IMR-90 (cell line): ENCODE results near the gene TAS2R16. TPM values are rescaled to one million over a fixed set of nuclear protein-coding genes. Genes with fewer than 3 reads are reported as not detected.

Experiments
- ATAC-seq: fragments of 200-7000 bp; cut with Tn5 transposase; 2 replicates; pipeline ENCODE4 v1.9.1; 2020; ENCODE audit warnings: low read depth, mild to moderate bottlenecking, moderate library complexity
- BruUV-seq: library from RNA; stranded (reverse); fragments of 400-500 nt; replicated peaks from 2 replicates; lab custom pipeline; 2021; lab: Mats Ljungman, UMichigan
- CTCF ChIA-PET: fragments of 300-600 bp; formaldehyde crosslinking; extraction: SDS; loops from one replicate; lab custom pipeline; 2021; ENCODE audit warnings: antibody characterized with exemption; lab: Yijun Ruan, JAX
- POLR2A ChIA-PET: fragments of 300-600 bp; sonication (Branson Sonifier 250); formaldehyde crosslinking; loops from one replicate; lab custom pipeline; 2022; ENCODE audit warnings: antibody characterized with exemption; ENCODE audit not compliant: unreplicated experiment; lab: Charles Lee
- DNase-seq: peaks from one replicate; pipeline ENCODE4 v3.0.0; 2013
- H2AFZ ChIP-seq: replicated peaks from 2 replicates; pipeline ENCODE3; 2013; ENCODE audit warnings: low read length, mild to moderate bottlenecking; ENCODE audit not compliant: poor library complexity
- H2AK5ac ChIP-seq: 2 replicates; pipeline ENCODE4 v1.6.1; 2013; ENCODE audit warnings: low read depth, low read length, inconsistent platforms
- H2AK9ac ChIP-seq: replicated peaks from 2 replicates; pipeline ENCODE3; 2013; ENCODE audit warnings: mild to moderate bottlenecking, low read depth, low read length, moderate library complexity; ENCODE audit not compliant: poor library complexity
- H2BK120ac ChIP-seq: 2 replicates; pipeline ENCODE4 v1.6.1; 2013; ENCODE audit warnings: low read depth, low read length, inconsistent platforms
- H2BK15ac ChIP-seq: 3 replicates; pipeline ENCODE4 v1.6.1; 2013; ENCODE audit warnings: low read depth, low read length, inconsistent platforms
- H2BK20ac ChIP-seq: 2 replicates; pipeline ENCODE4 v1.6.1; 2013; ENCODE audit warnings: low read depth, mild to moderate bottlenecking, inconsistent platforms, low read length, moderate library complexity
- H2BK5ac ChIP-seq: 2 replicates; pipeline ENCODE4 v1.6.1; 2013; ENCODE audit warnings: mild to moderate bottlenecking, low read depth, low read length, inconsistent platforms; ENCODE audit not compliant: poor library complexity, severe bottlenecking
- H3K14ac ChIP-seq: replicated peaks from 2 replicates; pipeline ENCODE4 v1.6.1; 2013; ENCODE audit warnings: low read depth, low read length, inconsistent platforms
- H3K18ac ChIP-seq: 2 replicates; pipeline ENCODE4 v1.6.1; 2013; ENCODE audit warnings: low read depth, low read length, control low read depth
- H3K23ac ChIP-seq: 2 replicates; pipeline ENCODE4 v1.6.1; 2013; ENCODE audit warnings: low read depth, low read length, inconsistent platforms
- H3K27ac ChIP-seq: 2 replicates; pipeline ENCODE4 v1.5.1; 2013; ENCODE audit warnings: mild to moderate bottlenecking, control low read depth, low read length; ENCODE audit not compliant: insufficient read depth
- H3K27me3 ChIP-seq: 2 replicates; pipeline ENCODE4 v1.6.1; 2013; ENCODE audit warnings: low read length; ENCODE audit not compliant: control insufficient read depth, insufficient read depth
- H3K36me3 ChIP-seq: 2 replicates; pipeline ENCODE4 v1.6.1; 2013; ENCODE audit warnings: low read length, mixed read lengths; ENCODE audit not compliant: control insufficient read depth, insufficient read depth
- H3K4ac ChIP-seq: 2 replicates; pipeline ENCODE4 v1.6.1; 2013; ENCODE audit warnings: low read depth, low read length, inconsistent platforms
- H3K4me1 ChIP-seq: 2 replicates; pipeline ENCODE4 v1.6.1; 2013; ENCODE audit warnings: low read length, mixed read lengths; ENCODE audit not compliant: control insufficient read depth, insufficient read depth
- H3K4me2 ChIP-seq: 2 replicates; pipeline ENCODE4 v1.6.1; 2013; ENCODE audit warnings: low read depth, mild to moderate bottlenecking, control low read depth, low read length, moderate library complexity
- H3K4me3 ChIP-seq: 2 replicates; pipeline ENCODE4 v1.5.1; 2013; ENCODE audit warnings: low read depth, mild to moderate bottlenecking, control low read depth, low read length, moderate library complexity; ENCODE audit not compliant: insufficient read depth
- H3K56ac ChIP-seq: 2 replicates; pipeline ENCODE4 v1.6.1; 2013; ENCODE audit warnings: low read length, inconsistent platforms; ENCODE audit not compliant: insufficient read depth; ENCODE audit errors: extremely low read depth
- H3K79me1 ChIP-seq, 2 experiments: 2 replicates each; pipeline ENCODE4 v1.6.1; 2013; ENCODE audit warnings: low read length in 2 of 2, inconsistent platforms in 1 of 2, low read depth in 1 of 2
- H3K9ac ChIP-seq: 2 replicates; pipeline ENCODE4 v1.6.1; 2013; ENCODE audit warnings: low read depth, low read length, control low read depth
- H3K9me1 ChIP-seq: 2 replicates; pipeline ENCODE4 v1.6.1; 2013; ENCODE audit warnings: low read length, inconsistent platforms; ENCODE audit not compliant: insufficient read depth
- H3K9me3 ChIP-seq: 2 replicates; pipeline ENCODE4 v1.6.1; 2013; ENCODE audit warnings: low read length; ENCODE audit not compliant: control insufficient read depth, insufficient read depth
- H4K20me1 ChIP-seq: 2 replicates; pipeline ENCODE4 v1.6.1; 2013; ENCODE audit warnings: low read length, inconsistent platforms; ENCODE audit not compliant: insufficient read depth
- H4K5ac ChIP-seq: 2 replicates; pipeline ENCODE4 v1.6.1; 2013; ENCODE audit warnings: mild to moderate bottlenecking, low read depth, low read length, control low read depth
- H4K8ac ChIP-seq, 2 experiments: 2 replicates each; pipeline ENCODE4 v1.6.1; 2013; ENCODE audit warnings: low read depth in 2 of 2, low read length in 2 of 2, control low read depth in 1 of 2, inconsistent platforms in 1 of 2
- H4K91ac ChIP-seq: 2 replicates; pipeline ENCODE4 v1.6.1; 2013; ENCODE audit warnings: low read depth, low read length, inconsistent platforms; ENCODE audit not compliant: insufficient read depth
- NFE2L2 ChIP-seq: fragments of 150-350 bp; IDR thresholded peaks from 2 replicates; pipeline ENCODE4 v1.6.1; 2016; ENCODE audit warnings: low read depth, mild to moderate bottlenecking, low read length
- RFX5 ChIP-seq: IDR thresholded peaks from 2 replicates; pipeline ENCODE4 v1.8.0; 2012; ENCODE audit warnings: low read depth, mild to moderate bottlenecking, low read length, moderate library complexity
- WGBS, 2 experiments: methylation state at CpG; one replicate each; pipeline versions ENCODE4 v1.1.5 to v1.1.7; 2013; ENCODE audit warnings: missing lambda C conversion rate in 2 of 2; ENCODE audit not compliant: insufficient read length in 1 of 2; ENCODE audit errors: extremely low coverage in 2 of 2; 5-methylcytosine and 5-hydroxymethylcytosine counted together
- dilution Hi-C: fragments of 300-500 bp; cut with HindIII; formaldehyde crosslinking; loops from one replicate; pipeline ENCODE4 v1.14.3; 2018; ENCODE audit warnings: low sequenced_read_pairs; ENCODE audit not compliant: unreplicated experiment
- in situ Hi-C: fragments of 300-500 bp; cut with MboI; formaldehyde crosslinking; loops from 3 replicates; pipeline ENCODE4 v1.14.3; 2019; ENCODE audit warnings: low sequenced_read_pairs, inconsistent platforms, mixed read lengths
- intact Hi-C: fragments of 100-400 bp; cut with micrococcal nuclease; formaldehyde crosslinking; loops from 2 replicates; pipeline ENCODE4 v1.10.0; 2022
- polyA plus RNA-seq, 3 experiments: library from polyadenylated mRNA; depleted of rRNA; stranded (reverse); fragments of >200 nt; gene quantifications; 2 replicates each; pipeline ENCODE4 v1.2.3, GENCODE V29; 2012; ENCODE audit warnings: low replicate concordance in 1 of 3
- total RNA-seq: library from RNA; depleted of rRNA; stranded (reverse); fragments of >200 nt; gene quantifications from 2 replicates; pipeline ENCODE4 v1.2.3, GENCODE V29; 2012

Gene TAS2R16
- total and polyA plus RNA-seq, 2 of the 4 experiments (the other 2 are of a cell fraction), result not detected

DNA sequence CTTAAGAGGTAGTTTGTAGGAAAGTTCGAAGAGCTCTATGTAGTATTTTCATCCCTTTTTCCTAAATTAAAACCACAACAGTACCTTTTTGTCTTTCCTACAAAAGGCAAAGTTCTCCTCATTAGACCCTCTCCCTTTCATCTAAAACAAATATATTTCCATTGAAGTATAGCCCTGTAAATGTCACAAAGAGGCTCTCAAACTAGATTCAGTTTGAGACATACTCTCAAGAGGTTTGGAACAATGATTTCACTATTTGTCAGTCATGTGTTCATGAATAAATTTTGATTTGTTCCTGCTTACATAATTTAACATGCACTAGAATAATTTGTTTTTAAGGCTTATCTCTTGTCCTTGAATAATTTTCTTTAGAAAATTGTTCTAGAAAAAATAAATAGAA, 12.2 kb downstream of the TAS2R16 start:
- Histone ChIP-seq H4K20me1 (no peaks in the 10 kb centered on the region), H3K9ac (no peak overlapping the region), H2AK5ac (no peak overlapping the region), H2BK120ac (no peak overlapping the region), H3K4me2 (no peak overlapping the region), H3K56ac (no peak overlapping the region), H3K4me1 (no peaks in the 10 kb centered on the region), H4K5ac (no peak overlapping the region), H3K4ac (no peak overlapping the region), H4K8ac (no peak overlapping the region), H3K23ac (no peak overlapping the region), H3K9me3 (peaks cover 5% of the 10 kb centered on the region; the same call in 1 of the 2 replicates), H3K4me3 (no peak overlapping the region), H3K27me3 (no peaks in the 10 kb centered on the region), H2BK15ac (no peak overlapping the region), H2AK9ac (no peak overlapping the region), H3K9me1 (no peaks in the 10 kb centered on the region), H3K14ac (no peak overlapping the region), H3K27ac (no peak overlapping the region), H2BK20ac (no peak overlapping the region), H3K18ac (no peak overlapping the region), H4K91ac (no peak overlapping the region), H2BK5ac (no peak overlapping the region), H3K36me3 (no peaks in the 10 kb centered on the region), H2AFZ (no peak overlapping the region), H3K79me1 (no peaks in the 10 kb centered on the region)
- no peak for TF ChIP-seq NFE2L2
- no peak for TF ChIP-seq RFX5
- in situ Hi-C loops, result no loop called here
- dilution Hi-C loops, result no loop called here
- CTCF ChIA-PET, result no interaction called here
- POLR2A ChIA-PET, result no interaction called here
- no TSS peak for BruUV-seq
- ATAC-seq (no peak), DNase-seq (no peak)
- intact Hi-C loops, result no loop called here
- no CpG with 5 or more reads among the region's 1 CpG for WGBS, 2 experiments
